ENCODE data around the gene SMG6. TPM values are rescaled to one million over a fixed set of nuclear protein-coding genes. Genes with fewer than 3 reads are reported as not detected.

SMG6 gene
- total and polyA plus RNA-seq, 2 of the 8 experiments (the other 6 are each of a cell fraction or from before 2014, with no cell fraction given) = 18.5 to 25.2 TPM

- Histone ChIP-seq H3K27ac (ENCODE audit: low read depth, low read length) (no peak overlapping the region), H4K20me1 (replicated peaks in 1 of 2; ENCODE audit: control insufficient read depth in 1 of 2, insufficient read depth in 2 of 2, low read length in 2 of 2) (peaks cover 6 to 8% of the 10 kb centered on the region in 2 experiments), H2BK12ac (ENCODE audit: low read depth, low read length) (no peak overlapping the region), H3K23ac (ENCODE audit: insufficient read length) (no peak overlapping the region), H2BK5ac (ENCODE audit: low read depth, low read length) (no peak overlapping the region), H4K5ac (ENCODE audit: insufficient read length, low read depth, low read length) (no peak overlapping the region), H3K4me2 (ENCODE audit: insufficient read depth in 1 of 2, low read depth in 2 of 2, low read length in 2 of 2) (no peak overlapping the region), H2BK20ac (ENCODE audit: low read length) (no peak overlapping the region), H3K79me1 (ENCODE audit: low read depth, low read length) (peaks cover 4% of the 10 kb centered on the region), H3K79me2 (ENCODE audit: control insufficient read depth in 1 of 2, insufficient read depth in 2 of 2, low read length in 2 of 2) (no peaks in the 10 kb centered on the region), H4K91ac (replicated peaks; ENCODE audit: insufficient read length, low read length) (no peak overlapping the region), H3K56ac (replicated peaks; ENCODE audit: insufficient read length, low read depth, low read length) (no peak overlapping the region), H2AFZ (ENCODE audit: low read length) (no peak overlapping the region), H3K18ac (ENCODE audit: extremely low read depth, low read length) (no peak overlapping the region), H3K9ac (replicated peaks in 1 of 4; ENCODE audit: extremely low read depth in 1 of 4, low read depth in 3 of 4, low read length in 3 of 4) (no peak overlapping the region), H3K23me2 (ENCODE audit: low read depth, low read length) (peaks cover 5% of the 10 kb centered on the region; the same call in 1 of the 2 replicates), H3K4ac (replicated peaks; ENCODE audit: insufficient read length, low read depth, low read length) (no peak overlapping the region), H3K4me3 (ENCODE audit: extremely low read depth in 1 of 4, insufficient read depth in 2 of 4, low read depth in 3 of 4, low read length in 4 of 4) (no peak overlapping the region), H2BK15ac (ENCODE audit: low read length) (no peak overlapping the region), H4K8ac (ENCODE audit: extremely low read depth, insufficient read depth, low read length) (no peak overlapping the region), H3K14ac (ENCODE audit: insufficient read length) (no peak overlapping the region), H2AK5ac (ENCODE audit: low read depth, low read length) (no peak overlapping the region), H3K36me3 (ENCODE audit: control insufficient read depth in 2 of 4, insufficient read depth in 4 of 4, low read length in 3 of 4) (peaks cover 0 to 9% (median 4%) of the 10 kb centered on the region in 4 experiments; a peak in 4 of 8 replicates), H3K4me1 (replicated peaks in 1 of 4; ENCODE audit: control insufficient read depth in 3 of 4, insufficient read depth in 4 of 4, low read length in 3 of 4) (peaks cover 0 to 7% (median 1%) of the 10 kb centered on the region in 4 experiments; a peak in 2 of 7 replicates), H3K9me3 (ENCODE audit: insufficient read depth in 2 of 2, low read depth in 1 of 2, low read length in 1 of 2) (no peaks in the 10 kb centered on the region), H2BK120ac (replicated peaks; ENCODE audit: low read depth, low read length) (no peak overlapping the region), H3K27me3 (replicated peaks in 1 of 4; ENCODE audit: control insufficient read depth in 3 of 4, extremely low read depth in 1 of 4, insufficient read depth in 3 of 4, low read length in 3 of 4) (peaks cover 26 to 48% (median 45%) of the 10 kb centered on the region in 4 experiments)
- TF ChIP-seq SIN3A (conservative IDR thresholded peaks at IDR 0.05 in 1 of 2, IDR thresholded peaks at IDR 0.05 in 1 of 2; ENCODE audit: low read depth in 1 of 2, low read length in 2 of 2) (no peak), TAF7 (optimal IDR thresholded peaks at IDR 0.05; ENCODE audit: borderline replicate concordance, low read depth, low read length) (no peak), SAP30 (IDR thresholded peaks at IDR 0.05; ENCODE audit: insufficient read depth, insufficient replicate concordance, low read length) (no peak), FOSL1 (IDR thresholded peaks at IDR 0.05; ENCODE audit: insufficient read depth, low read depth, low read length) (no peak), HDAC6 (IDR thresholded peaks at IDR 0.05; ENCODE audit: low read depth, low read length) (no peak), CBX5 (IDR thresholded peaks at IDR 0.05; ENCODE audit: low read depth, low read length) (no peak), PHF8 (conservative IDR thresholded peaks at IDR 0.05; ENCODE audit: low read depth, low read length) (no peak), NRF1 (IDR thresholded peaks at IDR 0.05; ENCODE audit: low read depth, low read length) (no peak), CHD2 (IDR thresholded peaks at IDR 0.05; ENCODE audit: low read length) (no peak), CTCF (IDR thresholded peaks at IDR 0.05; ENCODE audit: control extremely low read depth in 1 of 3, insufficient read depth in 1 of 3, low read depth in 1 of 3, low read length in 3 of 3) (no peak), CBX8 (IDR thresholded peaks at IDR 0.05; ENCODE audit: borderline replicate concordance, low read depth, low read length) (no peak)
- ChIA-PET CTCF (ENCODE audit: partially characterized antibody) (interaction anchor here (0.6 to 2.5 kb wide), 6 partner anchors 11 to 197 kb away, joined by 3 to 9 read pairs (median 6); partner anchors contain the start of gene RTN4RL1), POLR2A (ENCODE audit: partially characterized antibody) (no interaction called here)
- FAIRE-seq (no peak), DNase-seq (ENCODE audit: low read depth in 1 of 2, low spot score in 2 of 2) (no peak)
- WGBS, 2 experiments (ENCODE audit: extremely low coverage in 1 of 2, insufficient coverage in 1 of 2, insufficient read length in 1 of 2, insufficient replicate concordance in 2 of 2, low coverage in 1 of 2, low lambda C conversion rate in 2 of 2, missing lambda C conversion rate in 1 of 2) = 78% methylated on average over 6 of the region's 6 CpGs; no CpG with 5 or more reads in 1 of the 2 experiments
Observed at GRCh38 chr17:2047590-2047989, 256.0 kb downstream of the SMG6 start.
